GM19397 (cell line): ENCODE measurements around the gene IFNAR1.
"Not testable (repeated sequence)": the region's sequence is repeated elsewhere in the genome, so short reads cannot be mapped to it uniquely, and the experiment has no call there.

Experiments
- ATAC-seq: cut with Tn5 transposase; IDR thresholded peaks from one replicate; pipeline ENCODE4 v1.9.1; 2021; ENCODE audit warnings: mild to moderate bottlenecking, moderate library complexity; ENCODE audit not compliant: unreplicated experiment

Gene IFNAR1

GRCh38 chr21:33374080-33374449 is 49.3 kb downstream of the IFNAR1 start:
- no peak for ATAC-seq

GRCh38 chr21:33374450-33375096 is 49.8 kb downstream of the IFNAR1 start:
- no peak for ATAC-seq

- ATAC-seq, result no peak
These were observed 50.4 kb downstream of the IFNAR1 start for GRCh38 chr21:33375101-33375644.

- ATAC-seq, result no peak
These were observed 52.6 kb downstream of the IFNAR1 start for GRCh38 chr21:33377221-33377920.

GRCh38 chr21:33378081-33378480 is 53.3 kb downstream of the IFNAR1 start:
- ATAC-seq, result no peak

GRCh38 chr21:33379934-33380333 is 55.2 kb downstream of the IFNAR1 start:
- ATAC-seq, result not testable (repeated sequence)

- peak; percentile 47 for ATAC-seq
These were observed 55.8 kb downstream of the IFNAR1 start for GRCh38 chr21:33380483-33380998.

GRCh38 chr21:33381381-33381780 is 56.6 kb downstream of the IFNAR1 start:
- ATAC-seq, result not testable (repeated sequence)

GRCh38 chr21:33383056-33383888 is 58.5 kb downstream of the IFNAR1 start:
- ATAC-seq, result peak; percentile 84

- no peak for ATAC-seq
These were observed 60.1 kb downstream of the IFNAR1 start for GRCh38 chr21:33384841-33385331.

GRCh38 chr21:33386222-33386784 is 61.5 kb downstream of the IFNAR1 start:
- no peak for ATAC-seq

- ATAC-seq, result no peak
These were observed 62.5 kb downstream of the IFNAR1 start for GRCh38 chr21:33387294-33387693.

GRCh38 chr21:33388188-33388587 is 63.4 kb downstream of the IFNAR1 start:
- no peak for ATAC-seq

GRCh38 chr21:33390479-33390878 is 65.7 kb downstream of the IFNAR1 start:
- ATAC-seq, result no peak

GRCh38 chr21:33391656-33392055 is 66.9 kb downstream of the IFNAR1 start:
- ATAC-seq, result no peak

GRCh38 chr21:33392284-33392985 is 67.7 kb downstream of the IFNAR1 start:
- ATAC-seq, result no peak

- no peak for ATAC-seq
These were observed 68.6 kb downstream of the IFNAR1 start for GRCh38 chr21:33393348-33393747.

- no peak for ATAC-seq
These were observed 69.5 kb downstream of the IFNAR1 start for GRCh38 chr21:33394260-33394659.

- ATAC-seq, result no peak
These were observed 71.1 kb downstream of the IFNAR1 start for GRCh38 chr21:33395891-33396331.

GRCh38 chr21:33396436-33396835 is 71.7 kb downstream of the IFNAR1 start:
- ATAC-seq, result no peak
